ENCODE data around the gene ARSG. TPM values are rescaled to one million over a fixed set of nuclear protein-coding genes. Genes with fewer than 3 reads are reported as not detected.
"Not testable (repeated sequence)": the region's sequence is repeated elsewhere in the genome, so short reads cannot be mapped to it uniquely, and the experiment has no call there.

ARSG gene
- total and polyA plus RNA-seq, 2 of the 13 experiments (the other 11 are each of a cell fraction or from before 2014, with no cell fraction given), result 3.7 to 15.2 TPM

GRCh38 chr17:68265833-68266232, 25.5 kb upstream of the ARSG start (continued):
- TF ChIP-seq ARID3A (IDR thresholded peaks at IDR 0.05; ENCODE audit: low read depth, low read length), result peak; percentile 77
- TF ChIP-seq RARA (CRISPR knock-in tag; IDR thresholded peaks at IDR 0.05), result peak; percentile 86
- TF ChIP-seq ZNF12 (CRISPR knock-in tag; IDR thresholded peaks at IDR 0.05), result peak; percentile 51; the same call in 1 of the 2 replicates
- TF ChIP-seq MNT (IDR thresholded peaks at IDR 0.05), result 0 out of 2 replicates have a peak, but pooled peaks have one; percentile 33
- peak; percentile 36 for TF ChIP-seq FOSL2 (CRISPR knock-in tag; IDR thresholded peaks at IDR 0.05)
- TF ChIP-seq FOXP4 (CRISPR knock-in tag; IDR thresholded peaks at IDR 0.05), result peak; percentile 75
- peak; percentile 87 for TF ChIP-seq ZNF644 (CRISPR knock-in tag; IDR thresholded peaks at IDR 0.05; ENCODE audit: low read depth)
- peak; percentile 50; the same call in 1 of the 2 replicates for TF ChIP-seq CREM (IDR thresholded peaks at IDR 0.05)
- not testable (repeated sequence) for TF ChIP-seq CREM (CRISPR knock-in tag; IDR thresholded peaks at IDR 0.05)

- ATAC-seq (no peak), FAIRE-seq (no peak), DNase-seq (ENCODE audit: low spot score) (no peak)
- no peak overlapping the region for H3K9ac ChIP-seq (ENCODE audit: insufficient read depth, low read depth, low read length)
- no TSS peak for BruUV-seq (replicated peaks)
- H3K27ac ChIP-seq (ENCODE audit: extremely low read length, insufficient read depth, low read length), result no peak overlapping the region
- intact Hi-C loops (cut with micrococcal nuclease; ENCODE audit: unreplicated experiment), result no loop called here
- H3K27me3 ChIP-seq (ENCODE audit: control insufficient read depth in 1 of 2, insufficient read depth in 2 of 2, low read length in 2 of 2), result no peaks in the 10 kb centered on the region
- 97% methylated on average over 11 of the region's 11 CpGs for WGBS (ENCODE audit: low lambda C conversion rate)
- no peaks in the 10 kb centered on the region for H3K79me2 ChIP-seq (ENCODE audit: insufficient read depth, low read length)
- peaks cover 3 to 8% of the 10 kb centered on the region in 2 experiments; a peak in 2 of 5 replicates for H3K36me3 ChIP-seq (replicated peaks in 1 of 2; ENCODE audit: control insufficient read depth in 1 of 2, insufficient read depth in 2 of 2, low read length in 2 of 2)
- no peak overlapping the region for H2AFZ ChIP-seq (ENCODE audit: low read length)
- in situ Hi-C loops (cut with HindIII; ENCODE audit: extremely low pct_ligation_motif_present, low pct_unique_long_range_greater_than_20kb), result no loop called here
- ChIA-PET CTCF (ENCODE audit: low intra/inter-chr PET ratio, low total read pairs) (no interaction called here), POLR2A (no interaction called here)
- peaks cover 9% of the 10 kb centered on the region for H3K9me3 ChIP-seq (ENCODE audit: low read length)
- no peaks in the 10 kb centered on the region for H3K4me1 ChIP-seq (ENCODE audit: insufficient read depth, low read length)
- no peak overlapping the region for H3K4me3 ChIP-seq (replicated peaks in 1 of 3; ENCODE audit: insufficient read depth in 1 of 3, low read depth in 2 of 3, low read length in 3 of 3)
- H3K4me2 ChIP-seq (ENCODE audit: low read depth, low read length), result no peak overlapping the region
- no peaks in the 10 kb centered on the region for H4K20me1 ChIP-seq (ENCODE audit: insufficient read depth, low read length)
- TF ChIP-seq SKI (IDR thresholded peaks at IDR 0.05; ENCODE audit: partially characterized antibody), result no peak
- TF ChIP-seq XRCC5 (optimal IDR thresholded peaks at IDR 0.05; ENCODE audit: low read length), result no peak
- TF ChIP-seq SRSF4 (IDR thresholded peaks at IDR 0.05; ENCODE audit: low read depth, low read length, poor library complexity, severe bottlenecking), result no peak
- no peak for TF ChIP-seq CENPBD1 (CRISPR knock-in tag; IDR thresholded peaks at IDR 0.05; ENCODE audit: borderline replicate concordance, low read depth)
- no peak for TF ChIP-seq ZFP1 (CRISPR knock-in tag; IDR thresholded peaks at IDR 0.05)
- no peak for TF ChIP-seq HNF4A (CRISPR knock-in tag; IDR thresholded peaks at IDR 0.05)
- TF ChIP-seq MAFF (IDR thresholded peaks at IDR 0.05; ENCODE audit: low read depth, low read length), result no peak
- TF ChIP-seq ZFAT (CRISPR knock-in tag; conservative IDR thresholded peaks at IDR 0.05), result no peak
- no peak for TF ChIP-seq ZNF460 (CRISPR knock-in tag; IDR thresholded peaks at IDR 0.05; ENCODE audit: borderline replicate concordance)
- no peak for TF ChIP-seq SSRP1 (CRISPR knock-in tag; IDR thresholded peaks at IDR 0.05)
Measured at GRCh38 chr17:68273722-68274121, 17.6 kb upstream of the ARSG start.
